Measurements from ENCODE around the gene TMC8.

TMC8 gene

GRCh38 chr17:78179372-78179771 is 48.8 kb downstream of the TMC8 start:
- H3K9me3 ChIP-seq (ENCODE audit: insufficient read depth, low read length): no peaks in the 10 kb centered on the region
- no peak overlapping the region for H2AFZ ChIP-seq (ENCODE audit: low read depth, low read length, severe bottlenecking)
- H4K20me1 ChIP-seq (ENCODE audit: low read depth, low read length): no peaks in the 10 kb centered on the region
- H3K9ac ChIP-seq (ENCODE audit: low read length): no peak overlapping the region
- no peak overlapping the region for H3K27ac ChIP-seq (ENCODE audit: low read depth, low read length)
- no peak overlapping the region for H3K4me2 ChIP-seq (ENCODE audit: low read depth, low read length, poor library complexity, severe bottlenecking)
- H3K36me3 ChIP-seq (ENCODE audit: low read length): peaks cover 4% of the 10 kb centered on the region; the same call in 1 of the 2 replicates
- no peak overlapping the region for H3K4me3 ChIP-seq (ENCODE audit: insufficient read depth, low read length, poor library complexity, severe bottlenecking)
- H3K79me2 ChIP-seq (ENCODE audit: insufficient read depth, low read length): no peaks in the 10 kb centered on the region
- H3F3A ChIP-seq (ENCODE audit: insufficient read depth): peaks cover 32% of the 10 kb centered on the region
- TF ChIP-seq EZH2phosphoT487 (conservative IDR thresholded peaks at IDR 0.05; ENCODE audit: low read length): no peak
- TF ChIP-seq CTCF (IDR thresholded peaks at IDR 0.05; ENCODE audit: insufficient read depth, low read length, poor library complexity, severe bottlenecking): no peak
- no peaks in the 10 kb centered on the region for H3K27me3 ChIP-seq (ENCODE audit: low read length)
- H3K9me2 ChIP-seq (replicated peaks; ENCODE audit: insufficient read depth, low read length): no peaks in the 10 kb centered on the region

- H4K20me1 ChIP-seq (ENCODE audit: low read depth, low read length): no peaks in the 10 kb centered on the region
- H3K9me3 ChIP-seq (ENCODE audit: insufficient read depth, low read length): no peaks in the 10 kb centered on the region
- peaks cover 4% of the 10 kb centered on the region; the same call in 1 of the 2 replicates for H3K36me3 ChIP-seq (ENCODE audit: low read length)
- H3K27me3 ChIP-seq (ENCODE audit: low read length): no peaks in the 10 kb centered on the region
- H3K79me2 ChIP-seq (ENCODE audit: insufficient read depth, low read length): peaks cover 2% of the 10 kb centered on the region; the same call in 1 of the 2 replicates
- no peak overlapping the region for H3K4me2 ChIP-seq (ENCODE audit: low read depth, low read length, poor library complexity, severe bottlenecking)
- H2AFZ ChIP-seq (ENCODE audit: low read depth, low read length, severe bottlenecking): no peak overlapping the region
- no peak overlapping the region for H3K27ac ChIP-seq (ENCODE audit: low read depth, low read length)
- H3K9me2 ChIP-seq (replicated peaks; ENCODE audit: insufficient read depth, low read length): no peaks in the 10 kb centered on the region
- no peak overlapping the region for H3K9ac ChIP-seq (ENCODE audit: low read length)
- TF ChIP-seq EZH2phosphoT487 (conservative IDR thresholded peaks at IDR 0.05; ENCODE audit: low read length) (no peak), CTCF (IDR thresholded peaks at IDR 0.05; ENCODE audit: insufficient read depth, low read length, poor library complexity, severe bottlenecking) (no peak)
- peaks cover 25% of the 10 kb centered on the region for H3F3A ChIP-seq (ENCODE audit: insufficient read depth)
- H3K4me3 ChIP-seq (ENCODE audit: insufficient read depth, low read length, poor library complexity, severe bottlenecking): no peak overlapping the region
Measured at GRCh38 chr17:78180083-78180482, 49.5 kb downstream of the TMC8 start.

- no peak overlapping the region for H3K4me3 ChIP-seq (ENCODE audit: insufficient read depth, low read length, poor library complexity, severe bottlenecking)
- no peak overlapping the region for H3K27ac ChIP-seq (ENCODE audit: low read depth, low read length)
Measured at GRCh38 chr17:78180508-78180907, 49.9 kb downstream of the TMC8 start.

More at GRCh38 chr17:78180508-78180907, 49.9 kb downstream of the TMC8 start:
- Histone ChIP-seq H3K9ac (ENCODE audit: low read length) (no peak overlapping the region), H3K9me2 (replicated peaks; ENCODE audit: insufficient read depth, low read length) (no peaks in the 10 kb centered on the region), H3K79me2 (ENCODE audit: insufficient read depth, low read length) (peaks cover 7% of the 10 kb centered on the region), H3F3A (ENCODE audit: insufficient read depth) (peaks cover 22% of the 10 kb centered on the region), H3K4me2 (ENCODE audit: low read depth, low read length, poor library complexity, severe bottlenecking) (no peak overlapping the region), H3K9me3 (ENCODE audit: insufficient read depth, low read length) (no peaks in the 10 kb centered on the region), H4K20me1 (ENCODE audit: low read depth, low read length) (no peaks in the 10 kb centered on the region), H3K36me3 (ENCODE audit: low read length) (peaks cover 4% of the 10 kb centered on the region; the same call in 1 of the 2 replicates), H2AFZ (ENCODE audit: low read depth, low read length, severe bottlenecking) (no peak overlapping the region), H3K27me3 (ENCODE audit: low read length) (no peaks in the 10 kb centered on the region)
- TF ChIP-seq CTCF (IDR thresholded peaks at IDR 0.05; ENCODE audit: insufficient read depth, low read length, poor library complexity, severe bottlenecking) (no peak), EZH2phosphoT487 (conservative IDR thresholded peaks at IDR 0.05; ENCODE audit: low read length) (no peak)
